Heart right ventricle (tissue), 16 donors: Measurements from ENCODE around the gene CALCOCO1. TPM values are rescaled to one million over a fixed set of nuclear protein-coding genes. Genes with fewer than 3 reads are reported as not detected.

ENCODE experiments used
- ATAC-seq, 8 donors: fragments of 200-7000 bp; cut with Tn5 transposase; one replicate each; pipeline ENCODE4 v1.9.1; 2020; ENCODE audit warnings: mild to moderate bottlenecking in 8 of 8, moderate library complexity in 8 of 8, moderate number of reproducible peaks in 1 of 8
- DNase-seq, 2 donors: peaks; one replicate each; pipeline ENCODE4 v3.0.0-alpha.2; 2020
- H3K27ac ChIP-seq, 10 donors: fragments of 200-600 bp; sonication (generic) in 2 of 10; one replicate each; pipeline versions ENCODE4 v1.5.0 to v1.8.0; 2020 to 2022; ENCODE audit warnings: mild to moderate bottlenecking in 3 of 10
- H3K27me3 ChIP-seq, 7 donors: fragments of 200-600 bp; one replicate each; pipeline ENCODE4 v1.8.0; 2021 to 2022; ENCODE audit warnings: mild to moderate bottlenecking in 2 of 7
- H3K36me3 ChIP-seq, 9 donors: fragments of 200-600 bp; sonication (generic) in 1 of 9; one replicate each; pipeline versions ENCODE4 v1.5.0 to v1.8.0; 2020 to 2022; ENCODE audit warnings: mild to moderate bottlenecking in 2 of 9
- H3K4me1 ChIP-seq, 9 donors: fragments of 200-600 bp; sonication (generic) in 1 of 9; one replicate each; pipeline versions ENCODE4 v1.5.0 to v1.8.0; 2020 to 2022; ENCODE audit warnings: mild to moderate bottlenecking in 4 of 9
- H3K4me3 ChIP-seq, 10 donors: fragments of 200-600 bp; sonication (generic) in 2 of 10; one replicate each; pipeline versions ENCODE4 v1.5.0 to v1.8.0; 2020 to 2022; ENCODE audit warnings: mild to moderate bottlenecking in 7 of 10, moderate library complexity in 2 of 10
- H3K9me3 ChIP-seq, 11 donors: fragments of 200-600 bp in 10 of 11; sonication (generic) in 2 of 11; one replicate each; pipeline versions ENCODE4 v1.5.0 to v1.8.0; 2013 to 2022; ENCODE audit warnings: mild to moderate bottlenecking in 2 of 11, control low read depth in 1 of 11, moderate library complexity in 1 of 11
- WGBS, 2 donors: extraction: QIAGEN DNeasy Blood & Tissue Kit; methylation state at CpG; one replicate each; pipeline ENCODE4 v1.1.7; 2013; ENCODE audit warnings: inconsistent platforms in 1 of 2; 5-methylcytosine and 5-hydroxymethylcytosine counted together
- intact Hi-C, 10 donors: fragments of 100-400 bp; cut with DNase I; formaldehyde crosslinking; loops; one replicate each; pipeline versions ENCODE4 v1.11.1 to v1.14.2; 2022
- polyA plus RNA-seq, 2 donors: library from polyadenylated mRNA; stranded (reverse); fragments of 200-250 nt; gene quantifications; one replicate each; pipeline ENCODE4 v1.2.3, GENCODE V29; 2013
- total RNA-seq, 10 donors: library from RNA; stranded (reverse); fragmentation: NEBNext Ultra II Directional in 3 of 10; extraction: Animal tissue kit (Norgen Biotek cat#: 25700) in 3 of 10; gene quantifications; one replicate each; pipeline versions ENCODE4 v1.2.1 to v1.2.4, GENCODE V29; 2021 to 2023
- TF ChIP-seq, protein P1 (sequence below), 9 donors: fragments of 200-600 bp; sonication (generic) in 2 of 9; IDR thresholded peaks; one replicate each; pipeline versions ENCODE4 v1.5.0 to v1.8.0; 2021 to 2022; ENCODE audit warnings: antibody characterized with exemption in 9 of 9, mild to moderate bottlenecking in 5 of 9, moderate library complexity in 1 of 9
- donor health status: Arrhythmogenic right ventricular cardiomyopathy.
- donor health status: ischemic (EF 13 %, LVEDD 7.1; RV severe dilation, severe dysfunction).
- donor health status: healthy with polysubstance abuse.
- donor health status: DM: no; HTN: yes; CAD: no.
- donor health status: DM: no; HTN: no; CAD: no.
- donor health status: ischemic (EF 25% LVEDD 6.9; RV normal size, moderate dysfunction).
- donor health status: ischemic (EF 25% LVEDD 5.7; RV mildly dilated, moderate dysfunction).
- donor health status: healthy.
- donor health status: DM: yes; HTN: yes; CAD: no.
- donor health status: Ischemic cardiomyopathy.
- donor health status: ischemic (EF 35%, LVEDD 5.7; RV mildly dilated, moderate dysfunction).
- donor health status: nonischemic (EF 11% LVEDD 7.7; RV severe dilation, severe dysfunction).
- donor health status: DM: yes; HTN: yes; CAD: no.
- donor health status: PGD.
- donor health status: ischemic (EF 29% LVEDD 5.4; RV normal size, mild dysfunction).
- donor health status: nonischemic (EF 23%, LVEDD 6.1; RV moderate dilation, normal function).

Gene CALCOCO1
- total and polyA plus RNA-seq, 12 donors = 105 to 264 (median 198) TPM

DNA sequence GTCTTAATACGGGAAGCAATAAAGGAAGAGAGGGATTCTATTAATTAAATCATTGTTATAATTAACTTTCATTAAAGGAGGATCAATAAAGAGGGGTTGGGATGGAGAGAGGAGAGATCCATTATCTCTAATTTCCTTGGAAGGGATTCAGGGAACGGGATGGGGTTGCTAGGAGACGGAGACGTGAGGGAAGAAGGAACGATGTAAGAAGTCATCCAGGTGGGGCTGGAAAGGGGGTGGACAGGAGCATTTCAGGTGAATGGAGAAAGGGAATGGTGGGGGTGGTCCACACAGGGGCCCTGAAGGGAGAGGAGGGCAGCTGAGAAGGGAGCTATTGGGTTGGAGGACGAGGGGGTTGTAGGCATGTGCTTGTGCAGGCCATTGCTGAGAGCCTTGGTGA lies 17.2 kb downstream of the CALCOCO1 start:
- TF ChIP-seq, protein P1, sequence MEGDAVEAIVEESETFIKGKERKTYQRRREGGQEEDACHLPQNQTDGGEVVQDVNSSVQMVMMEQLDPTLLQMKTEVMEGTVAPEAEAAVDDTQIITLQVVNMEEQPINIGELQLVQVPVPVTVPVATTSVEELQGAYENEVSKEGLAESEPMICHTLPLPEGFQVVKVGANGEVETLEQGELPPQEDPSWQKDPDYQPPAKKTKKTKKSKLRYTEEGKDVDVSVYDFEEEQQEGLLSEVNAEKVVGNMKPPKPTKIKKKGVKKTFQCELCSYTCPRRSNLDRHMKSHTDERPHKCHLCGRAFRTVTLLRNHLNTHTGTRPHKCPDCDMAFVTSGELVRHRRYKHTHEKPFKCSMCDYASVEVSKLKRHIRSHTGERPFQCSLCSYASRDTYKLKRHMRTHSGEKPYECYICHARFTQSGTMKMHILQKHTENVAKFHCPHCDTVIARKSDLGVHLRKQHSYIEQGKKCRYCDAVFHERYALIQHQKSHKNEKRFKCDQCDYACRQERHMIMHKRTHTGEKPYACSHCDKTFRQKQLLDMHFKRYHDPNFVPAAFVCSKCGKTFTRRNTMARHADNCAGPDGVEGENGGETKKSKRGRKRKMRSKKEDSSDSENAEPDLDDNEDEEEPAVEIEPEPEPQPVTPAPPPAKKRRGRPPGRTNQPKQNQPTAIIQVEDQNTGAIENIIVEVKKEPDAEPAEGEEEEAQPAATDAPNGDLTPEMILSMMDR (IDR thresholded peaks at IDR 0.05) = no peak
- DNase-seq = no peak
- intact Hi-C loops = no loop called here
- 44 to 55% methylated on average over 6 of the region's 6 CpGs for WGBS, 2 donors
- Histone ChIP-seq H3K4me1 (no peaks in the 10 kb centered on the region), H3K36me3 (peaks cover 0 to 46% (median 26%) of the 10 kb centered on the region in 9 donors), H3K27ac (no peak overlapping the region), H3K9me3 (no peaks in the 10 kb centered on the region), H3K4me3 (no peak overlapping the region), H3K27me3 (peaks cover 0 to 23% (median 12%) of the 10 kb centered on the region in 7 donors)
- no peak for ATAC-seq

DNA sequence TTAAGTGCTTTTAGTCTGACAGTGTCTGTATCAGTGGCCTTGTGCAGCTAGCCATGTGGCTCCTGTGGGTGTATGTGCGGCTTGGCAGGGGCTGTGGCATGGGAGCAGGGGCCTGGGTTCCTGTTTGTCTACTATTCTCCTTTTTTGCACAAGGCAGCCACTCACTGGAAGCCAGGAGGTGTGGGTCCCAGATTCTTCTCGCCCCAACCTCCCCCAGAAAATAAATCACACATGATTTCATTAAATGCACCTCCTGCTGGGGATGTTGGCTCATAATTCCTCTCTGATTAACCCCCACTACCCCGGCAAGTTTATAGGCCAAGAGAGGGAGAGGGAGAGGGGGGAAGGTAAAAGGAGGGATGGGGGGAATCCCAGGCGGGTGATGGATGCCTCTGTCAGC lies 17.6 kb downstream of the CALCOCO1 start:
- DNase-seq (no peak), ATAC-seq (no peak)
- H3K27me3 ChIP-seq = peaks cover 0 to 27% (median 15%) of the 10 kb centered on the region in 7 donors
- no peaks in the 10 kb centered on the region for H3K4me1 ChIP-seq
- H3K4me3 ChIP-seq = no peak overlapping the region
- H3K27ac ChIP-seq = no peak overlapping the region
- intact Hi-C loops = loop anchor here in 1 of 10 donors (10.0 kb wide), 1 partner anchor 495 kb away; no protein-coding TSS in a partner anchor
- TF ChIP-seq, protein P1 (IDR thresholded peaks at IDR 0.05) = no peak
- 58 to 69% methylated on average over 4 of the region's 4 CpGs for WGBS, 2 donors
- peaks cover 0 to 42% (median 22%) of the 10 kb centered on the region in 9 donors for H3K36me3 ChIP-seq
- no peaks in the 10 kb centered on the region for H3K9me3 ChIP-seq

DNA sequence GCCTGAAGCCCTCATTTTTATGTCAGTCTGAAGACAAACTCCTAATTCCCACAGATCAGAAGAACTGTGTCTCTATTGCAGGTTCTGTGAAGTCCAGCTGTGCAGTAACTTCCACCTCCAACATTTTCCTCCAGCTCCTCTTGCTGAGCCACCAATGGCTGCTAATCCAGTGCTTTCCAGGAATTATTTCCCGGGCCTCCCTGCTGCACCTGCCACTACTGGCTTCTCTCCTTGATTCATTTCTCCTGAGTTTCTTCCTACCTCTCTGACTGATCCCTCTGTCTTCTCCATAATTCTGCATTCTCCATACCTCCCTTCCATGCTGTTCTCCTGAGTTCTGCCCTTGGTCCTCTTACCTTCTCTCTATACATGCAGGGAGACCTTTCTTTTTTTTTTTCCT lies 21.2 kb downstream of the CALCOCO1 start:
- TF ChIP-seq, protein P1 (IDR thresholded peaks at IDR 0.05) = no peak
- no peak overlapping the region for H3K27ac ChIP-seq
- peaks cover 0 to 5% (median 0%) of the 10 kb centered on the region in 9 donors for H3K4me1 ChIP-seq
- intact Hi-C loops = loop anchor here in 1 of 10 donors (10.0 kb wide), 1 partner anchor 499 kb away; no protein-coding TSS in a partner anchor
- peaks cover 0 to 60% (median 38%) of the 10 kb centered on the region in 7 donors for H3K27me3 ChIP-seq
- H3K9me3 ChIP-seq = no peaks in the 10 kb centered on the region
- no peak overlapping the region for H3K4me3 ChIP-seq
- no peak for DNase-seq
- no peak for ATAC-seq
- H3K36me3 ChIP-seq = peaks cover 0 to 6% (median 0%) of the 10 kb centered on the region in 9 donors
- 65 to 80% methylated on average over 1 of the region's 1 CpG for WGBS, 2 donors

DNA sequence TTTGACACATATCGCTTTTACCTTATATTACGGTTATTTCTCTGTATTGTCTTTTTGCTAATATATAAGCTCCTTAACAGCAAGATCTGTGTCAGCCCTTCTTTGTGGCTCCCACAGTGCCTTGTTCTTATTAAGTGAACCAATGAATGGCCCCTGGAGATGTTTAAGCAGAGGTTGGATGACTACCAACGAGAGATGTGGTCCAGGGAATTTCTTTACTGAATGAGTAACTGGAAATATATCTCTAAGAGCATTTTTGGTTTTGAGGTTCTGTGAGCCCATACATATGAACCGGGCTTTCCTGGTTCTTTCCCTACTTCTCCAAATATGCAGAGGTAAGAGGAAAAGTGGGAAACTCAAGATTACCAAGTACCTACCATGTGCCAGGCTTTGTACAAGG lies 23.5 kb downstream of the CALCOCO1 start:
- Histone ChIP-seq H3K4me3 (no peak overlapping the region), H3K4me1 (peaks cover 0 to 5% (median 0%) of the 10 kb centered on the region in 9 donors), H3K27ac (no peak overlapping the region), H3K9me3 (no peaks in the 10 kb centered on the region), H3K27me3 (peaks cover 0 to 84% (median 53%) of the 10 kb centered on the region in 7 donors), H3K36me3 (no peaks in the 10 kb centered on the region)
- DNase-seq = no peak
- 80 to 89% methylated on average over 4 of the region's 4 CpGs for WGBS, 2 donors
- intact Hi-C loops = loop anchor here in 4 of 10 donors (1.0 to 10.0 kb wide), 4 partner anchors 39 to 501 kb away; no protein-coding TSS in a partner anchor
- ATAC-seq = no peak
- TF ChIP-seq, protein P1 (IDR thresholded peaks at IDR 0.05) = no peak
